Measurements from ENCODE around the gene ATP1A1. TPM values are rescaled to one million over a fixed set of nuclear protein-coding genes. Genes with fewer than 3 reads are reported as not detected.

ATP1A1 gene
- total and polyA plus RNA-seq, 2 donors (not counting 3 experiments of a cell fraction or from before 2014, with no cell fraction given): 263 to 325 TPM

GRCh38 chr1:116393792-116394191 lies 20.7 kb downstream of the ATP1A1 start:
- POLR2A ChIA-PET: no interaction called here
- BruUV-seq (replicated peaks): no TSS peak

More at GRCh38 chr1:116393792-116394191, 20.7 kb downstream of the ATP1A1 start:
- dilution Hi-C loops (cut with MboI; ENCODE audit: extremely low pct_ligation_motif_present, low sequenced_read_pairs): loop anchor here (25.0 kb wide), 1 partner anchor 94 kb away; no protein-coding TSS in a partner anchor
- intact Hi-C loops (cut with micrococcal nuclease): no loop called here
- peaks cover 55 to 59% of the 10 kb centered on the region in 2 experiments for H3K36me3 ChIP-seq (ENCODE audit: control insufficient read depth in 2 of 2, extremely low read depth in 1 of 2, insufficient read depth in 2 of 2, low read length in 2 of 2)
- H3K27me3 ChIP-seq (ENCODE audit: control insufficient read depth in 2 of 2, insufficient read depth in 2 of 2, low read length in 2 of 2): no peaks in the 10 kb centered on the region
- DNase-seq (ENCODE audit: low read depth, low spot score) (no peak), FAIRE-seq (no peak)
- H3K9me3 ChIP-seq (replicated peaks; ENCODE audit: control insufficient read depth, insufficient read depth, low read length): no peaks in the 10 kb centered on the region
- no peaks in the 10 kb centered on the region for H3K9me1 ChIP-seq (replicated peaks; ENCODE audit: control insufficient read depth, extremely low read depth, insufficient read depth, low read length)
- TF ChIP-seq POLR2AphosphoS5 (IDR thresholded peaks at IDR 0.05; ENCODE audit: insufficient read depth, low read depth, low read length) (no peak), EZH2 (IDR thresholded peaks at IDR 0.05; ENCODE audit: borderline replicate concordance, low read depth, low read length, severe bottlenecking) (no peak), CTCF (IDR thresholded peaks at IDR 0.05; ENCODE audit: extremely low read depth in 1 of 2, insufficient read depth in 1 of 2, low read depth in 1 of 2, low read length in 2 of 2) (no peak), JUN (IDR thresholded peaks at IDR 0.05; ENCODE audit: borderline replicate concordance, insufficient read depth, insufficient read length, low read depth) (no peak), FOS (IDR thresholded peaks at IDR 0.05; ENCODE audit: borderline replicate concordance, insufficient read depth, low read length) (no peak)
- no peak overlapping the region for H3K9ac ChIP-seq (replicated peaks; ENCODE audit: extremely low read depth, insufficient read depth, low read length)
- CTCF ChIA-PET: interaction anchor here (1.2 to 4.5 kb wide), 2 partner anchors 13 to 91 kb away, joined by 3 to 26 read pairs; no protein-coding TSS in a partner anchor
- H3K27ac ChIP-seq (ENCODE audit: insufficient read depth, low read depth, low read length): no peak overlapping the region
- no peak overlapping the region for H3K4me2 ChIP-seq (ENCODE audit: insufficient read depth, low read length)
- H4K20me1 ChIP-seq (replicated peaks; ENCODE audit: control insufficient read depth, extremely low read depth, insufficient read depth, low read length): no peaks in the 10 kb centered on the region
- H2AFZ ChIP-seq (ENCODE audit: low read depth, low read length): no peak overlapping the region
- H3K4me3 ChIP-seq (replicated peaks in 1 of 3; ENCODE audit: insufficient read depth in 1 of 3, low read depth in 1 of 3, low read length in 3 of 3): no peak overlapping the region
- no peaks in the 10 kb centered on the region for H3K4me1 ChIP-seq (ENCODE audit: control insufficient read depth, extremely low read depth, insufficient read depth, low read length)
- no peaks in the 10 kb centered on the region for H3K79me2 ChIP-seq (ENCODE audit: control insufficient read depth, insufficient read depth, low read length)
